Activated CD8-positive, alpha-beta memory T cell treated with anti-CD3 and anti-CD28 coated beads for 4 hours (primary cell): Measurements from ENCODE around the gene GMCL1.
A peak's percentile ranks its signal among the peaks of the same experiment; 100 is the strongest.
"Not testable (repeated sequence)": the region's sequence is repeated elsewhere in the genome, so short reads cannot be mapped to it uniquely, and the experiment has no call there.

Experiments used
- DNase-seq, 2 donors: peaks; one replicate each; pipeline ENCODE4 v3.0.0-alpha.2; 2020; ENCODE audit warnings: low read depth in 2 of 2

Gene GMCL1

DNA sequence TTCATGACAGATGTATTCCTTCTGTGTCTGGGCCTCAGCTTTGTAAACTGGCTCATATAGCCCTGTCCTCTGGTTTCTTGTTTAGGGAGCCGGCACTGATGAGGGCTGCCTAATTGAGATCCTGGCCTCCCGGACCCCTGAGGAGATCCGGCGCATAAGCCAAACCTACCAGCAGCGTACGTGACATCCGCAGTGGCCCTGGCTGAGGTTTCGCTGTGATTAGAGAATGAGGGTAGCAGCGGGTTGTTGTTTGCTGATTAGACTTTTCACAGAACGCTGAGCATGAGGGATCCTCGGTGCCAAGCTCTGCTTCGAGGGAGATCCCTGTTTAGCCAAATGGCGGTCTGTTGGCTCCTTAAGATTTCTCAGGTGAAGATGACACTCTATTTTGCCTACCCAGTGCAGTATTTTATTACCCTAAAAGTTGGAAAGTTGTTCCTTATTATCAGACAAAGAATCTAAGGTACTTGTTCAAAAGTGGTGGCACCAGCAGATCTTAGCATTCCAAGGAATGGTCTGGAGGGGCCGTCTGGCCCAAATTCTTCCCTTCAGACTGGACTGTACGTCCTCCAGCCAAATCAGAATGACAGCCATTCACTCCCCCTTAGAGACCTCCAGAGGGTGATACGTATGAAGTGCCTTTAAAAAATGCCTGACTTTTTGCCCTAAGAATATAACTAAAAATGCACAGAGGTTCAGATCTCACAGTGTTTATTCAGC, 21.5 kb upstream of the GMCL1 start:
- no peak for DNase-seq

DNA sequence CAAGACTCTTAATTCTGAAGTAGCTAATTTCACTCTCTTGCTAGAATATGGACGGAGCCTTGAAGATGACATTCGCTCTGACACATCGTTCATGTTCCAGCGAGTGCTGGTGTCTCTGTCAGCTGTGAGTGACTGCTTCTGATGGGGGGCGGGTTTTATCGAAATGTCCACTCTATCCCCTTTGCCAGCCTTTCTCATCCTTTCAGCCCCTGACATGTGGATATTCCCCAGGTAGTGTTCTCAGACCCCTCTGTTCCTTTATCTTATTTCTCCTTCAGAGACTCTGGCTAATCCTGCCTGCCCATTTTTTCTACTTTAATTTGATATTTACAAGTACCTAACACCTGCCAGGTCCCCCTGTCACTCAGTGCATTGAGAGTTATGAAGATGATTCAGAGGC, 18.9 kb upstream of the GMCL1 start:
- DNase-seq = no peak

DNA sequence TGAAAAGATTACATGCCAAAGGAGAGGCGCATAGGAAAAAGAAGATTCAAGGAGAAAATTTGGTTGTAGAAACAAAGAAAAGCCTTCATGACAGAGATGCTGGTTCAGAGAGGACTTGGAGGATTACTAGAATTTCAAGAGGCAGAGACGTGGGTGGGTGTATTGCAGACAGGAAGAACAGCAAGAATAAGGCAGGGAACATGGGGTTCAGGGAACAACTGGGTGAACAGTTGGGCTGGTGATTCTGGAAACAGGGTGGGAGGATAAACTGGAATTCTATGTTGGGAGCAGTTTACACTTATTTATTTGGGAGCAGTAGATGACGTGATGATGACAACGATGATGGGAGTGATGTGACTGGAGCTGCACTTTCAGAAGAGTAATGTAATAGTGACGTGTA, 18.4 kb upstream of the GMCL1 start:
- DNase-seq = no peak

DNA sequence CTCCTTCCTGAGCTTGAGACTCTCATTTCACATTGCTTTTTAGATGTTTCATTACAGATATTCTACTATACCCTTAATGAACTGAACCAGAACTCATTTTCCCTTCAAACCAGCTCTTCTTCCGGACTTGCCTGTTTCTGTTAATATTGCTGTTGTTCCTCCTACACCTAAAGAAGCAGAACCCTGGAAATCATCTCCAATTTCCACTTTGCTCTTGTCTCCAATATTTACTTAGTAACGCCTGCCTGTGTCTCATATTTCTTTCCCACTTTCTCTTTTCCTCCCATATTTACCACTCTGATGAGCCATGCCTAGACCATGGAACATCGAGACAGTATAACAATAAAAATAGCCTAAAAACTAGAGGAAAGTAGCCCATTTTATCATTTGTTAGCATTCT, 17.9 kb upstream of the GMCL1 start:
- DNase-seq = no peak

DNA sequence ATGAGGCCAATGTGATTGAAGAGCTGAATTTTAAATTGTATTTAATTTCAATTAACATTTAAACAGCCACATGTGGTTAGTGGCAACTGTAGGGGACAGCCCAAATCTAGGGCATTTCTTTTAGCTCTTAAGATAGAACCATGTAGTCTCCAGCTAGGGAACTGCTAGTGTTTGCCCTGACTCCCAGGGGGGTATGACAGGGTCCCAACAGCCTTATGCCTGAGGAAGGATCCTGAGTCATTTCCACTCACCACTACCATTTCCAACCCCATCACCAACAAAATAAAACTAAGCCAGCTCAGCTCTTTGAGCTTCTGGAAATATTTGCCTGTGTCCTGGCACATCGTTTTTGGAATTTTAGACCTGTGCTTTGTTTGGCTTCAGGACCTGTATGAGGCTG, 13.7 kb upstream of the GMCL1 start:
- no peak for DNase-seq

DNA sequence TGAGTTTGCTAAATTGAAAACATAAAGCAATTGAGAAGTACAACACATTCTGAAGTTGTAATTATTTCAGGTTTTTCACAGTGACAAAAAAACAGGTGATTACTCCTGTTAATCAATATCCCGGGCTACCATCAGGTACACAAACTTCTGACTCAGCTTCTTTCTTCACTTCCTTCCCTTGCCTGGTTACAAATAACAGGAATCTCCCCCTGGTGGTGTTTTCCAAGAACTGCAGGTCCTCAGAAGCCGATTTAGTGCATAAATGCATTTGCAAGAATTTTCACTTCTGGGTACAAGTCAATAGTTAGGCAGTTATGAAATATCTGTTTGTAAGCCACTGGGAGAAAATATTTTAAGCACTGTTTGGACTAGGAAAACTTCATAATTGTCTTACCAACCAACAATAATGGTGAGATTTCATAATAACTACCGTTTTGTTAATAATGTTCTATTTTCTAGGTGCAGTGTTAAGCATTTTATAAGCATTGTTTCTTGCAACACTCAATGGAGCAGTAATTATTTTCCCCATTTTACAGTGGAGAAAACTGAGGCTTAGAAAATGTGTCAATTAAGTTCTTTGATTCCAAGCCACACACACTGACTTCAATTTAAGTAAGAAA, 12.4 kb upstream of the GMCL1 start:
- peak; percentile 55 to 62 for DNase-seq

DNA sequence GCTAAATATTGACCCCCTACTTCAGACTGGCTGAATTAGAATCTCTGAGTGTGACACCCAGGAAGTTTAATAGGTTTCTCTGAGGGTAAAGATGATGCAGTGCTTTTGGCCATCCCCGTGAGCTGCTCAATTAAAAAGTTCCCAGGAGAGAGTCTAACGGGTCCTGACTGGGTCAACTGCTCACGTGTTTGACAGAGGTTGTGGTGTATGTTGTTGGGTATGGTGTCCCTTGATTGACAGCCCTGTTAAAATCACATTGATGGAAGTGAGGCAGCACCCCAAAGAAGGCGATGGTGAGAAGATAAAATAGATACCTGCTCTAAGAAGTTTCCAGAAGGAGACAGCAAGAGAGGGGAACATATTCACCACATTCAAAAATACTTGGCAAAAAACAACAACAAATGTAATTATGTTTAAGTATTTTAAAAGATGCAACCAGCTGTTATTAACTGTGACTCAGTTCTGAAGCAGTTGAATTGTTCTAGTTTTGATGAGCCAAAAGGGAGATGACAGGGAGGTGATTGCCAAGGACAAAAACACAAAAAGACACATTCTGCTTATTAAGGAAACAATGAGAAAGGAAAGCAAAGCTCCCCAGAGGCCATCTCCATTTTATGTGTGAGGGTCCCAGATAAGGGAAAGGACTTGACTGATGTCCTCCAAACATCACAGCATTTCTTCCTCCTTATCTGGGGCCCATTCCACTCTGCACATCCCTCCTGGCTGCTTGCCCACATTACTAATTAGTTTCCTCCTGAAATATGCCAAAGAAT, 11.5 kb upstream of the GMCL1 start:
- DNase-seq = no peak

DNA sequence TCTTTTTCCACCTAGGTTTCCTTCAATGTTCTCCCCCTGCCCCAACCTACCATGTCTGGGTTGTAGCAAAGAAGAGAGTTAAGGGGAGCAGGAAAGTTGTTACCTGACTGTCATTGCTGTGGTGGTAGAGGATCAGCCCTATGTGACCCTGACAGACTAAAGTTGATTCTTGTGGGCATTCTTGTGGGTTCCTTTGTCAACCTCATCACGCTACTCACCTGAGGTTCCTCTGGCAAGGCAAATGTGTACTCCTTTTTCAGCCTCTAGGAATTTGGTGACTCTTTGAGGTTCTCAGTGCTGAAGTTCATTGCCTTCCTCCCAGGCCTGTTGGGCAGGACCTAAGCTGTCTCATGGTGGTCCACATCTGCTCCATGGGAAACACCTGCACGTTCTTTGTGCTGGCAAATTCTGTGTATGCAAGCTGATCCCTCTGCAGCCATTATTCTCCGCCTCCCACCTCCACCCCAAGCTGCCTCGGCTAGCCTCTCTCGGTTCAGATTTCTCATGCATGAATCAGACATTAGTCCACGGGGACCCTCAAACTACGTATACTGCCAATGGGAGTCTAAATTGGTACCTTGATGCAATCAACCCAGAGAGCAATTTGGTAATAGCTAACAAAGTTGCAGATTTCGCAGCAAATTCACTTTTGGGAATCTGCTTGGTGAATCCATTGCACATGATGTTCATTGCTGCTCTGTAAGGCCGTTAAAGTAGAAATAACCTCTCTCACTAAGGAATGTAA, 1.5 kb upstream of the GMCL1 start:
- DNase-seq = no peak

DNA sequence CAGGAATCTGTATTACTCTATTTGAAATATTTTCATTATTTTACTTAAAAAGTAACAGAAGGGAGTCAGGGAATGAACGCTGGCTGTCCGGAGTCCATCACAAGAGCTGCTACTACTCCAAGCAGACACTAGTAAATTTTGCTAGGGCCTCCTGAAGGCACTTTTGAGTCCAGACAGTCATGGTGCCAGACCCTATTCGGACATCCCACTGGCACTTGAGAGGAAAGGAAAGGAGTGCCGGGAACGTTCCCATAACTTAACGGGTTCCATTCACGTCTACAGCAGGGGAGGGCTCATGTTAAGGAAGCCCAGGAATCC, 563 bp upstream of the GMCL1 start:
- DNase-seq = no peak

DNA sequence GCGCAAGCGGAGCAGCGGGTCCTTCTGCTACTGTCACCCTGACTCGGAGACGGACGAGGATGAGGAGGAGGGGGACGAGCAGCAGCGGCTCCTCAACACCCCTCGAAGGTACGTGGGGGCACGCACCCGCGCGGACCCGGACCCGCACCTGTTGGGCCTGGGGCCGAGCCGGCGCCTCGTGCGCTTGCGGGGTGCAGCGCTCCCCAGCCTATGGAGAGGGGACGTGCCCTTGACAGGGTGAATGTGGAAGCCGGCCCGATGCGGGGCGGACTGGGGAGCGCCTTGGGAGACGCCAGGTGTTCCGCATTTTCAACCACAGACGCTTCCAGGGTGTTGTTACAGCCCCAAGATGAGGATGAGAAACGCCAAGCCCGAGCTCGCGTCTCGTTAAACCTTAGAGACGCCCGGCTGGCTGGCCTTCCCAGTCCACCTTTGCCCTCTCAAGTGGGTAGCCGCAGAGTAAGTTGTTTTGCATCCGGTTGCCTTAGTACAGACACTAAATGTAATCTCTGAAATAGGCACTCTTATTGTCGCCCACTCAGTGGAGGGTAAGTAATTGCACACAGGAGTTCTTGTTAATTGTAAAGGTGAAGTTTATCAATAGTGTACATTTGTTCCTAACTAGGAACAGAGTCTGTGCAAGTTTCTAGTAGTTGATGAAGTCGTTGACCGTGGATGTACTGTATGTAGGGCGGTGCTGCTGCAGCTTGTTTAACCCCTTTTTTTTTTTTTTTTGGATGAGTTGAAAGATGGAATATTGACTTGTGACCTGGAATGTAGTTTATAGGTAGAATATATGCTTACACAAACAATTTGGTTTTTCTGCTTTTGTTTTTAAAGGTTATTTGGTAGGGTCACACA, 815 bp downstream of the GMCL1 start:
- peak; percentile 6 to 10 for DNase-seq

DNA sequence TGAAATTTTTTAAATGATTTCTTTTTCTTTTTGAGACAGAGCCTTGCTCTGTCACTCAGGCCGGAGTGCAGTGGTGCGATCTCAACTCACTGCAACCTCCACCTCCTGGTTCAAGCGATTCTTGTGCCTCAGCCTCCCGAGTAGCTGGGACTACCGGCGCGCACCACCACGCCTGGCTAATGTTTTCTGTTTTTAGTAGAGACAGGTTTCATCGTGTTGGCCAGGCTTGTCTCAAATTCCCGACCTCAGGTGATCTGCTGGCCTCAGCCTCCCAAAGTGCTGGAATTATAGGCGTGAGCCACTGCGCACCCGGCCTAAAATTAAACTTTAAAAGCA, 1.4 kb downstream of the GMCL1 start:
- DNase-seq = not testable (repeated sequence)

DNA sequence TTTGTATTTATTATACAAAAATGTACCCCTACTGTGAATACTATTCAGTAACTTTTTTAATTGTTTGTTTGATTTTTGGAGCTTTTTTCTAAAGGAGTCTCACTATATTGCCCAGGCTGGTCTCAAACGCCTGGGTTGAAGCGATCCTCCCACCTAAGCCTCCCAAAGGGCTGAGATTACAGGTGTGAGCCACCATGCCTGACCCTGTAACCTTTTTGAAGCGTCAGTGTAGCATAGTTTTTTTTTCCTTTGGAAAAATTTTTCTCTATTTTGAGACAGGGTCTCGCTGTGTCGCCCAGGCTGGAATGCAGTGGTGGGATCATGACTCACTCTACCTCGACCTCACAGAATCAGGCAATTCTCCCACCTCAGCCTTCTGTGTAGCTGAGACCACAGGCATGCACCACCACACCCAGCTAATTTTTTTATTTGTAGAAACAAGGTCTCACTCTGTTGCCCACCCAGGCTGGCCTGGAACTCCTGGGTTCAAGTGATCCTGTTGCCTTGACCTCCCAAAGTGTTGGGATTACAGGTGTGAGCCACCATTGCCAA, 2.0 kb downstream of the GMCL1 start:
- no peak for DNase-seq

DNA sequence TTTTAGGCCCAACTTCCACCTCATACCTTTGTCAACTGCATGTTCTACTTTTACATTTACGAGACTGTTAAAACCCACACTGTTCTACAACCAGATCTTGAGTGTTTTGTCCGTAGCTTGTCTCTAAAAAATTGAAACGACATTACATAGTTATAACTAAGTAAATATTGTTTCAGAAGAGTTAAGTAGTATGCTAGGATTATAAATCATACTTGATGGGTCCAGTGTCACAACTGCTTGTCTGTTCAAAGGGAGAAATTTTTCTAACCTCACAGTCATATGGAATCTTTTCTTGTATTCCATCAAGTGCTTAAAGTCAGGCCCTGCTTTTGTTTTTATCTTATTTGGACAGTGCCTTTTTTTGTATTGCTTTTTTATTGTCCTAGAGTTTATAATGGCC, 4.3 kb downstream of the GMCL1 start:
- DNase-seq = no peak

DNA sequence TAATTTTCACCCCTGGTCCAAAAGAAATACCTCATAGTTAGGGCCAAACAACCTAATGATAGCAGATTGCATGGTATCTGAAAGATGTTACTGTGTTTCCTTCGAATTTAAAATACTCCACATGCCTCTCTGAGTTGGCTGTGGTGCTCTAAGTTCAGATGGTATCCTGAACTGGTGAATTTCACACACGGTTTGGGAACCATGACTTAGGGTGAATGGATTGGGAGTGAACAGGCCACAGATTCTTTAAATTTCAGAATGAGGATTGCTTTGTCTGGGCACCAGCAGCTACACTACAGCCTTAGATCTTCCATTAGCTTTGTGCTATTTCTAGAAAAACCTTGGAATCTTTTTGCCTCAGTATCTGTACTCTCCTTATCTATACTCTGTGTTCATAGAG, 6.2 kb downstream of the GMCL1 start:
- no peak for DNase-seq

DNA sequence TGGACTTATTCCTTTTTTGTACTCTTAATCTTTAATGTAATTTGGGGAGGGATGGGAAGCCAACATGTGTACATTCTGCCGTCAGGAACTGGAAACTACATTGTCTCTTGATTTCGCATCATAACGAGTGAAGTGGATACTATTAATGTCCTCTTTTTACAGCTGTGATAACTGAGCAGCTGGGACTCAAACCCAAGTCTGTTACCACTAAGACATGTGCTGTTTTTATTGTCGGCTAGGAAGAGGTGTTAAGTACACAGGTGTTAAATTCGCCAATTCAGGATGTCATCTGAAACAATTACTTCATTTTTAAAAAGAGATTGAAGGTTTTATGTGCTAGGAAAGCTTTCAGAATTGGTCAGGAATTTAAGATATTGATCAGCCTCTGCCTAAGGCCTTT, 6.9 kb downstream of the GMCL1 start:
- DNase-seq = no peak

DNA sequence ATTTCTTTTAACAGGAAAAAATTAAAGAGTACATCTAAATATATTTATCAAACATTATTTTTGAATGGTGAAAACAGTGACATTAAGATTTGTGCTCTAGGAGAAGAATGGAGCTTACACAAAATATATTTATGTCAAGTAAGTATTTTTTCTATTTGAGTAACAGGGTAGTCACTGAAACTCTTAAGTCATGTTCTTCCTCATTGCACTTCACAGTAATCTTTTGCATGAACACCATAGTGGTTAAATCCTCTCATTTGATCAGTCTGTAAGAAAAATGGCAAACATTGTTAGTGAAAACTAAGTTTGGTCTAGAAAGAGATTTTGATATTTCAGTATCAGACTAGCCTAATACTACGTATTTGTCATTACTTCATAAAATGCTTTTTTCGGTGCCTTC, 8.1 kb downstream of the GMCL1 start:
- DNase-seq = no peak

DNA sequence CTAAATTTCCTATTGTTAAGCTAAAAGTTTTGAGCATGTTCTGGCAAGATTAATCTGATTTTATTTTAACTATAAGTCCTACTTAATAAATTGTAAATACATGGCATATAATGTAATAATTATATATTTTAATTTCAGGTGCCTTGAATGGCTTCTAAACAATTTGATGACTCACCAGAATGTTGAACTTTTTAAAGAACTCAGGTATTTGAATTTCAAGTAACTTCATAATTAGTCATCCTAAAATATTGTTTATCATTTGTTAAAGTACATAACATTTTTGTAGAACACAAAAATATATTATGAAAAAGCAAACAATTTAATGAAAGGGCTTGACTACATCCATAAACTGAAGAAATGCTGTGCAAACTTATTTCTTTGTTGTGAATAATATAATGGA, 14.5 kb downstream of the GMCL1 start:
- no peak for DNase-seq

DNA sequence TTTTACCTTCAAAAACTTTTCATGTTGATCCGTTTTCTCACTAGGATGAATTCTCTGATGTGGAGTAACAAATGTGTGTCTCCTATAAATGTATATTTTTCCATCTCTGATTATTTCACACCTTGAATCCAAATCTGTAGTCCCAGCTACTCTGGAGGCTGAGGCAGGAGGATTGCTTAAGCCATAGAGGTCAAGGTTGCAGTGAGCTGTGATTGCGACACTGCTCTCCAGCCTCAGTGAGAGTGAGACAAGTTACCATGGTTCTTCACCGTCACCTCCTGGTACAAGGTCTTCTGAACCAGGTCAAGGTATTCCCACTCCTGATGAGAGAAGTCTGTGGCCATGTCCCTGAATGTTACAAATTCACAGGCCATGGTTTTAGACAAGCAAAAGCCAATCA, 15.1 kb downstream of the GMCL1 start:
- no peak for DNase-seq

DNA sequence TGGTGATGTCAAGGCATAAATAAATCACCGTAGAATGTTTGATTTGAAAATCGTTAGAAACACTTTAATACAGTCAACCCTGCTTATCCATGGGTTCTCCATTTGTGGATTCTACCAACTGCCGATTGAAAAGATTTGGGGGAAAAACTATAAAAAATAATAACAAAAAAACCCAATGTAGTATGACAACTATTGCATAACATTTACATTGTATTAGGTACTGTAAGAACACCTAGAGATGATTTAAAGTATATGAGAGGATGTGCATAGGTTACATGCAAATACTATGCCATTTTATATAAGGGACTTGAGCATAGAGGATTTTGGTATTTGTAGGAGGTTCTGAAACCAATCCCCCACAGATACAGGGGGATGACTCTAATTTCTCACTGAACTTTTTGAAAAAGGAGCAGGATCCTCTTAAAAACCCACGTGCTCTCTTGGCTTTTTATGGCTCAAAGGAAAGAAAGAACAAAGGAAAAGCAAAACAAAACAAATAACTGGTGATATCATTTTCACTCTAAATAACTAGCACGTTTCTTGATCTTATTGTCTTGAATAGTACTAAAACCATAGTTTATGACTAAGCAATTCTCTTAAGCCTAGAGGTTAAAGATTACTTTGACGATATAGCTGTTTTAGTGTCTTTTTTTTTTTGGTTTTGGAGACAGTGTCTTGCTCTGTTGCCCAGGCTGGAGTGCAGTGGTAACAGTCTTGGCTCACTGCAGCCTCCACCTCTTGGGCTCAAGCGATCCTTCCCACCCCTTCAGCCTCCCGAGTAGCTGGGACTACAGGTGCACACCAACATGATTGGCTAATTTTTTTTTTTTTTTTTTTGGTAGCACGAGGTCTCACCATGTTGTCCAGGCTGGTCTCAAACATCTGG, 17.0 kb downstream of the GMCL1 start:
- no peak for DNase-seq

DNA sequence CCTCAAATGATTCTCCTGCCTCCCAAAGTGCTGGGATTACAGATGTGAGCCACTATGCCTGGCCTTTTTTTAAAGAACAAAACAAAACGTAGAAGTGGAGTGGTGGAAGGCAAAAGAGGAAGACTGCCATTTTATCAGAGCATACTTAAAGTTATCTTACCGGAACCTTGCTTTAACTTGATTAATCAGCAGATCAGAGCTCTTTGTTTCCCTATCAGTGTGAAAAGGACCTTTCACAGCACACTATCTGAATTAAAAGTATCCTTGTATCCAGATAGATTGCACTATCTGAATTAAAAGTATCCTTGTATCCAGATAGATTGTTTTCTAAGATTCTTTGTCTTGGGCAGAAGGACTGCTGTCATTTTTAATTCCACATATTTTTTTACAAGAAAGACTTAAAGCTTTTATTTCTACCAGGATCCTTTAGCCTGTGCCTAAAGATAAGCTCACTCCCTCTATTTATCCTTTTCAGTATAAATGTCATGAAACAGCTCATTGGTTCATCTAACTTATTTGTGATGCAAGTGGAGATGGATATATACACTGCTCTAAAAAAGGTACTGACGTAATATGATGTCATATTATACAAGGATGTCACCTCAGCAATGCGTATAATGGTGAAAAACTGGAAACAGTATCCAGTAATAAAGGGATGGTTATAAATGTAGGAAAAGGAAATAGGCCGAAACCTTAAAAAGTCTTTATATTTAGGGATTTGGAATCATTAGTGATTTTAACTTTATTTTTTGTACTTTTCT, 17.8 kb downstream of the GMCL1 start:
- no peak for DNase-seq
